Omental fat pad (tissue), 4 donors: ENCODE measurements around the gene CLDN9. TPM values are rescaled to one million over a fixed set of nuclear protein-coding genes. Genes with fewer than 3 reads are reported as not detected.
A peak's percentile ranks its signal among the peaks of the same experiment; 100 is the strongest.

Source experiments
- ATAC-seq: fragments of 150-250 bp; one replicate; pipeline ENCODE4 v1.9.1; 2016; ENCODE audit warnings: mild to moderate bottlenecking, moderate library complexity; ENCODE audit not compliant: low FRiP score
- DNase-seq: peaks from one replicate; pipeline ENCODE4 v3.0.0-alpha.2; 2019; ENCODE audit warnings: low spot score
- total RNA-seq, 4 donors: library from RNA; depleted of rRNA; stranded (reverse); fragments of >200 nt; gene quantifications; one replicate each; pipeline ENCODE4 v1.1.0, GENCODE V29; 2016
- TF ChIP-seq, protein P1 (sequence below), 3 donors: fragments of 450-650 bp; IDR thresholded peaks; one replicate each; pipeline ENCODE4 v1.5.1; 2016 to 2017; ENCODE audit warnings: antibody characterized with exemption in 3 of 3, mild to moderate bottlenecking in 3 of 3, moderate library complexity in 2 of 3

CLDN9 gene
- total RNA-seq, 4 donors from 2014 or later: 0.24 to 0.63 TPM; not detected in 2

DNA sequence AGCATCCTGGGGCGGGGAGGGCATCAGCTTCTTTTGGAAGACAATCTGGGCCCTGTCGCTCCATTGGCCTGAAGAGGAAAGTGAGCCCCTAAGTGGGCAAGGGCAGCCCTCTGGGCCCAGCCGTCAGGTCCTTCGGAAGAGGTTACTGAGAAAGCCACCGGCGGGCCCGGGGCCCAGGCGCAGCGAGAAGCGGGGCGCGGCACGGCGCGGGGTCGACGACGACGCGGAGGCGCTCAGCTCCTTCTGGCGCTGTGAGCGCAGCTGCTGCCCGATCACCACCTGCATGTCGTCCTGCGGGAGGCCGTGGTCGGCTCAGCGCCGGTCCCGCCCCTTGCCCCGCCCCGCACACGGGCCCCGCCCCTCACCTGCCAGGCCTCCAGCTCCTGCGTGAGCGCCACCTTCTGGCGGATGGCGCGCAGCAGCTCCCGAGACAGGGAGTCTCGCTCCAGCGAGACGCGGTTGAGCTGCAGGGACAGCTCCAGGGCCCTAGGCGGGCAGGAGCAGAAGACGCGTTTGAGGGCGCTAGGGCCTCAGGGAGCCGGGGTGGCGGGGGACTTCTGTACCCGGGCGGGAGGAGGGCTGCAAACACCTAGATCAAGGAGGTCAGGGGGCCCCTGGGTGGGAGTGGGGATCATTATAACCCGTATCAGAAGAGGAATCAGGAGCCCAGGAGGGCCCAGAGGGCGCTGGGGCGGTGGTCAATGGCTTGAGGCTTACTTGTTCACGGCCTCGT, 15.4 kb downstream of the CLDN9 start:
- ATAC-seq (peak; percentile 28), DNase-seq (peak; percentile 82)
- TF ChIP-seq, protein P1, sequence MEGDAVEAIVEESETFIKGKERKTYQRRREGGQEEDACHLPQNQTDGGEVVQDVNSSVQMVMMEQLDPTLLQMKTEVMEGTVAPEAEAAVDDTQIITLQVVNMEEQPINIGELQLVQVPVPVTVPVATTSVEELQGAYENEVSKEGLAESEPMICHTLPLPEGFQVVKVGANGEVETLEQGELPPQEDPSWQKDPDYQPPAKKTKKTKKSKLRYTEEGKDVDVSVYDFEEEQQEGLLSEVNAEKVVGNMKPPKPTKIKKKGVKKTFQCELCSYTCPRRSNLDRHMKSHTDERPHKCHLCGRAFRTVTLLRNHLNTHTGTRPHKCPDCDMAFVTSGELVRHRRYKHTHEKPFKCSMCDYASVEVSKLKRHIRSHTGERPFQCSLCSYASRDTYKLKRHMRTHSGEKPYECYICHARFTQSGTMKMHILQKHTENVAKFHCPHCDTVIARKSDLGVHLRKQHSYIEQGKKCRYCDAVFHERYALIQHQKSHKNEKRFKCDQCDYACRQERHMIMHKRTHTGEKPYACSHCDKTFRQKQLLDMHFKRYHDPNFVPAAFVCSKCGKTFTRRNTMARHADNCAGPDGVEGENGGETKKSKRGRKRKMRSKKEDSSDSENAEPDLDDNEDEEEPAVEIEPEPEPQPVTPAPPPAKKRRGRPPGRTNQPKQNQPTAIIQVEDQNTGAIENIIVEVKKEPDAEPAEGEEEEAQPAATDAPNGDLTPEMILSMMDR (IDR thresholded peaks at IDR 0.05): no peak

DNA sequence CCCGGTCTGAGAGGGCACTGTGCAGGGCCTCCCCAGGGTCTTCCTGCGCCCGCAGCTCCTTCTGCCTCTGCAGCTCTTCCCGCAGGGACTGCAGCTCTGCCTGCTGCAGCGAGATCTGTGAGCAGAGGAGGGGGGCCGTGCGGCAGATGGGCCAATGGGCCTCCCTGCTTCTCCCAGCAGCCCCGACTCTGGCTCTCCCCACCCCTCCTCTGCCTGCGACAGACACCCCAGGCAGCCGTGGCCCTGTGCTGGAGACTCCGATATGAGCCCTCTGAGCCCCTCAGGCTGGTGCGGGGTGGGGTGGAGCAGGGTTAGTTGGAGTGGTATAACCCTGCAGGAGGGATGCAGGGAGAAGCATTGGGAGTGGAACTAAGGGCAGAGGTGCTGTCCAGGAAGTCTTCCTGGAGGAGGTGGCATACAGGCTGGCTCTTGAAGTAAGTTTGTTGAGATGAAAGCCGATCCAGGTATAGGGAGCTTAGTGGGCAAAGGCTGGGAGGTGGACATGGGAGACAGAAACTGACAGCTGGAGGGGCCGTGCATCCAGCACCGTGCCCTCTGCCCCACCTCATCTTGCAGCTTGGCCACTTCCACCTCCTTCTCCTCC, 16.1 kb downstream of the CLDN9 start:
- DNase-seq (no peak), ATAC-seq (no peak)
- TF ChIP-seq, protein P1 (IDR thresholded peaks at IDR 0.05): no peak

DNA sequence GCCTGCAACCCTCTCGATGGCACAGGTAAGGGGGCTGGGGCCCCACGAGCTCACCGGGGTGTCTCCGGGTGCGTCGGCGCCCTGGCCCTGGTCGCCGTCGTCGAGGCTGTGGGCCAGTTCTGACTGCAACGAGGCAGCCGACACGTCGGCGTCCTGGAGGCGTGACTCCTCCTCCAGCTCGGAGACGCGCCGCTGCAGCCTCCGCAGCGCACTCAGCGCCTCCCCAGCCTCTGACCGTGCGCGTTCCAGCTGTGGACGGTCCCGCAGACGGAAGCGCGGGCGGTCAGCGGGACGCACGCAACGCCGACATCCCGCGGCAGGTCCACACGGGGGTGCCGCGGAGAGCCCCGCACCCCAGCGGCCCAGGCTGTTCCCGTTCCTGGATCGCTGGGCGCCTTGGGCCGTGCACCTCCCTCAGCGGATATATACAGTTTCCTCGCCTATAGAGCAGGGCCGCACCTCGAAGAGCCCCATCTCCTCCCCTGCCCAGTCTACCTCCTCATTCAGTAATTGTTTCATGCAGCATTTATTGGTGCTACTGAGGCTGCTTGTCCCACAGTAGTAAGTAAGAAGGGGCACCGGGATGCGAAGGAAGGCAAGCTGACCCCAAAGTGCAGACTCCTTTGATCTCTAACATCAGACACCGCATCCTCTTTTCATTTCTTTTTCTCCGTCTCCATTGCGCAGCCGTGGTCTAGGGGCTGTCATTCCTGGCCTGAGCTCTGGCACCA, 16.9 kb downstream of the CLDN9 start:
- TF ChIP-seq, protein P1 (IDR thresholded peaks at IDR 0.05): no peak
- DNase-seq (no peak), ATAC-seq (no peak)

DNA sequence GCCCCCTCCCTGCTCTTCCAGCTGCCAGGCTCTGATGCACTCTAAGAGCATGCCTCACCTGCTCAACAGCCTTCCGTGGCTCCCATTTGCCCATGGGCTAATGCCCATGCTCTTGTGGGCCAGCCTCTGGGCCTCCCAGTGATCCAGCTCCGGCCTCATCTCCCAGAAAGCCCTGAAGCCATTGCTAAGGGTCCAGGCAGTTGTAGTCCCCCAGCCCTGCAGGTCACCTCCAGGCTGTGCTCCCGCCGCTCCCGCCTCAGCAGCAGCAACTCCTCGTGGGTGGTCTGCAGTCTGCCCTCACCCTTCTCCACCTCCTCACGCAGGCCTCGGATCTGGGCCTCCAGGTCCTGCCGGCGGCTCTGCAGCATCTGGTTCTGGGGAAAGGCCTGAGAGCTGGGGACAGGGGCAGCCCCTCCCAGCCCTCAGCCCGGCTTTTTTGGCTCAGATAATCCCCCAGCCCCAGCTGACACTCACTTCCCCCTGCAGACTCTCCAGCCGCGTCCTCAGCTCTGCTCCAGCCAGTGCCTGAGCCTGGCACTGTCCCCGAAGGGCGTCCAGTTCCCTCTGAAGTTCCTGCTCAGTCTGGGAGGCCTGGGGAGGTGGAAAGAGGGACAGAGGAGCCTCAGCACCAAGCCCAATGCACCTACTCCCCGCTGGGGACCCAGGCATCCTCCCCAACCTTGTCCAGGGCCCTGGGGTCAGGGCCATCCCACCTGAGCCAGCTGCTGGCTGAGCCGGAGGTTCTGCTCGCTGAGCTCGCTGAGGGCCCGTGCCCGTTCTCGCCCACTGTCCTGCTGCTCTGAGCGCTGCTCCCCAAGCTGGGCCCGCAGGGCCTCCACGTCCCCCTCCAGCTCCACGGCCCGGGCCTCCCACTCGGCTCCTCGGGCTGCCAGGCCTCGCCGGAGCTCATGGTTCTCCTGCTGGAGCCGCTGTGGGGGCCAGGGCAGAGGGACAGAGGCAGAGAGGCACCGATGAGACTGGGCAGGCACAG, 17.8 kb downstream of the CLDN9 start:
- ATAC-seq: no peak
- TF ChIP-seq, protein P1 (IDR thresholded peaks at IDR 0.05): no peak
- DNase-seq: no peak

DNA sequence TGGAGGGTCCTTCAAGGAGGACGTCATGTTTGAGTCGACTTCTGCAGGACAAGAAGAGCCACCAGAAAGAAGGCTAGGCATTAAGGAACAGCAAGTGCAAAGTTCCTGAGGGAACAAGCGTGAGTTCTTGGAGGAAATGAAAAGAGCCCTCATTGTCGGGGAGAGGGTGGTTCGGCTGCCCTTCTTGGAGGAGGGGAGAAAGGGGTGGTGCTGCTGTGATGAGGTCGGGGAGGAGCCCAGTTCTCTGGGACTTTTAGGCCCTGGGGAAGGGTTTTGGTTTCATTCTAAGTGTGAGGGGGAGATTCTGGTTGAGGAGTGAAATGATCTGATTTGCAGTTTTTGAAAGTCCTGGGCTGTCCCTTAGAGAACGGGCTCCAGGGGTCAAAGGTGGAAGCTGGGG, 19.9 kb downstream of the CLDN9 start:
- ATAC-seq (no peak), DNase-seq (no peak)
- TF ChIP-seq, protein P1 (IDR thresholded peaks at IDR 0.05): no peak

DNA sequence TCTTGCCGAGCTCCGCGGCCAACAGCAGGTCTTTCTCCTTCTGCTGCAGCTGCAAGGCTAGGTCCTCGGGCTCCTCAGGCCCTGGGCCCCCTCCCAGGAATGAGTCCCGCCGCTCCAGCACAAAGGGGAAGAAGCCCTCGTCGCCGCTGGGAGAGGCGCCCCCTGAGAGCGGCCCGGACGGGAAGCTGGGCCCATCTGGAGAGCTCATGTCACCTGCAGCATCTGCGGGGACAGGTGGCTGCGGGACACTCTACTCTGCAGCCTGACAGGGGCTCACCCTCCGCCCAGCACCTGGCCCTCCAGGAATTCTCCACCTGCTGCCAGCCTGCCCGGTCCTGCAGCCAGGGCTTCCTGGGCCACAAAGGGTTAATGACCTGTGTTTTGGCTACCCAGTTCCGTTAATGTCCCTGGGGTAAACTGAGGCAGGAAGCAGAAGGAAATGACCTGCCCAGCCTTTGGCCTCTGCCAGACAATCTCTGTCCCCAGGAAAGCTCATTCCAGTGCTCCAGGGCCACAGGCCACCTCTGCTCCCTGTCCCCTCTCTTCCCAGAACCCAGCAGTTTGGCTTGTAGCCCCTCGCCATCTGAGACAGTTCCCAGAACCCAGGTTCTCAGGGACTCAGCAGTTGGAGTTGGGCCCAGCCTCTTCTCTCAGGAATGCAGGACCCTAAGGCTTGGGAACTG, 22.7 kb downstream of the CLDN9 start:
- TF ChIP-seq, protein P1 (IDR thresholded peaks at IDR 0.05): no peak
- DNase-seq (no peak), ATAC-seq (no peak)
